HG03095 (cell line): ENCODE measurements around the gene FPR2.

Source experiments
- ATAC-seq: cut with Tn5 transposase; IDR thresholded peaks from one replicate; pipeline ENCODE4 v1.9.1; 2021; ENCODE audit warnings: moderate library complexity; ENCODE audit not compliant: unreplicated experiment

Gene FPR2

DNA sequence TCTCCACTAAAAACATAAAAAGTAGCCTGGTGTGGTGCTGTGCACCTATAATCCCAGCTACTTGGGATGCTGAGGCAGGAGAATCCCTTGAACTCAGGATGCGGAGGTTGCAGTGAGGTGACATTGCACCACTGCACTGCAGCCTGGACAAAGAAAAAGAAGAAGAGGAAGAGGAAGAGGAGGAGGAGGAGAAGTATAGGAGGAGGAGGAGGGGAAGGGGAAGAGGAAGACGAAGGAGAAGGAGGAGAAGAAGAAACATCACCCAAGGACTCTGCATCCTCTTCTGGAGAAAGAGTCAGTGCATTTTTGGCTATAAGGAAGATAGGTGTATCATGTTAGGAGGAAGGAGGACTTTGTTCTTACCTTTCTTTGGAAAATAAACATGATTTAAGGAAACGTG, 21.0 kb downstream of the FPR2 start:
- ATAC-seq: no peak

DNA sequence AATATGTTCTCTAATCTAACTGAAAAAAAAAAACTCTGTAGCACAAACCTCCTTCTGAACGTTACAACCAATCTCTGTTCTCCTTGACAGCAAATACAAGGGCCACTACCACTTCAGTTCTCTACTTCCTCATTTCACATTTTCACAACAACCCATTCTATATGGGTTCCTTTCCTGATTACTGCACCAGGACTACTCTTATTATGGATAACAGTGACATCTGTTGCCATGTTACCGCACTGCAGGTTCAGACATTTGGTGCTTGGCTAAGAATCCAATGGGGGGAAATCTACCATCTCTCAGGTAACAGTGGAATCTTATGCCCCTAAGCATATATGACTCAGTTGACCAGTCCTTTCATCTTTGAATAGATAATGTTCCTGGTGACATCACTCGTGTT, 22.4 kb downstream of the FPR2 start:
- no peak for ATAC-seq

DNA sequence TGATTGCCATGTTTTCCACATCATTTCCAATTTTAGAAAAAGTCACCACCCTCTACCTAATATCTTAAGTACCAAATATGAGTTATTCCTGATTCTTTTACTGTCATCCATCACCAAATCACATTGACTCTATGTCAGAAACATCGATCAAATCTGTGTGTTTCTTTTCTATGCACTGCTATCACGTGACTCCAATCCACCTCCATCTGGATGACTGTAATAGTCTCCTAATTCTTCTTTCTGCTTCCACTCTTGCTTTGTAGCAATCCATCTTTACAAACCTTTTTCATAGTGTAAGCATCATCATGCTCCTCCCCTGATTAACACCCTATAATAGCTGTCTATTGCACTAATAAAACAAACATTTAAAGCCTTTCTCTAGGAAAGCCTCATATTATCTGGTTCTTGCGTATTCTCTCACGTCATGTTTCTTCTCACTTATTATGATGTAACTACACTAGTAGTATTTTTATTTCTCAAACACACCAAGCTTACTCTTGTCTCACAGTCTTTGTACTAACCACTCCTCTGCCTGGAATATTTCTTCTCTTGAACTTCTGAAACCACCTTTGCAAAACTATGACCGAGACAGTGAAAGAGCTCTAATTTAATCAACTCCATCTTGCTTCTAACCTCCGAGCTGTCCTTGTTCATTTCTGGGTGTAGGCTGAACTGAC, 23.3 kb downstream of the FPR2 start:
- no peak for ATAC-seq

DNA sequence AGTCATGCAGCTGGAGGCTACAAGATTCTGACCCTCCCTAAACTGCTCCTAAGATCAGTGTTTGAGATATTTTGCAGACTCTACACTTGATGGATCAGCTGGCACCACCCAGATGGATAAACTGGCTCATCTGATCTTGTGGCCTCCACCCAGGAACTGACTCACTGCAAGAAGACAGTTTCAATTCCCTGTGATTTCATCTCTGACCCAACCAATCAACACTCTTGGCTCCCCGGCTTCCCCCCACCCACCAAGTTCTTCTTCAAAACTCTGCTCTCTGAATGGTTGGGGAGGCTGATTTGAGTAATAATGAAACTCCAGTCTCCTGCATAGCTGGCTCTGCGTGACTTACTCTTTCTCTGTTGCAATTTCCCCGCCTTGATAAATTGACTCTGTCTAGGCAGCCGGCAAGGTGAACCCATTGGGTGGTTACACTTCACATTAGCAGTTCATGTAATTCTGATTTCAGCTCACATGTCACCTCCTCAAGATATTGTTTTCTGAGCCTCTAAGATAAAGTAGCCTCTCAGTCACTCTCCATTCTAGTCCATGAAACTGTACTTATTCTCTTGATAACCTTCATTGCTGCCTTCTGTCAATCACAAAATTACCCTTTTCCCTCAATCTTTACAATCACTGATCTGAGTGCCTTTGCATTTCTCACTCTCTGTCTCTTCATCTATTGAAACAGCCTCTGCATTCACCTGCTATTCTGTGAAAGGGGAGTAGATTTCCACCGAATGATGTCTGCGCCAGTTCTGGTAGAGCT, 24.1 kb downstream of the FPR2 start:
- ATAC-seq: no peak

DNA sequence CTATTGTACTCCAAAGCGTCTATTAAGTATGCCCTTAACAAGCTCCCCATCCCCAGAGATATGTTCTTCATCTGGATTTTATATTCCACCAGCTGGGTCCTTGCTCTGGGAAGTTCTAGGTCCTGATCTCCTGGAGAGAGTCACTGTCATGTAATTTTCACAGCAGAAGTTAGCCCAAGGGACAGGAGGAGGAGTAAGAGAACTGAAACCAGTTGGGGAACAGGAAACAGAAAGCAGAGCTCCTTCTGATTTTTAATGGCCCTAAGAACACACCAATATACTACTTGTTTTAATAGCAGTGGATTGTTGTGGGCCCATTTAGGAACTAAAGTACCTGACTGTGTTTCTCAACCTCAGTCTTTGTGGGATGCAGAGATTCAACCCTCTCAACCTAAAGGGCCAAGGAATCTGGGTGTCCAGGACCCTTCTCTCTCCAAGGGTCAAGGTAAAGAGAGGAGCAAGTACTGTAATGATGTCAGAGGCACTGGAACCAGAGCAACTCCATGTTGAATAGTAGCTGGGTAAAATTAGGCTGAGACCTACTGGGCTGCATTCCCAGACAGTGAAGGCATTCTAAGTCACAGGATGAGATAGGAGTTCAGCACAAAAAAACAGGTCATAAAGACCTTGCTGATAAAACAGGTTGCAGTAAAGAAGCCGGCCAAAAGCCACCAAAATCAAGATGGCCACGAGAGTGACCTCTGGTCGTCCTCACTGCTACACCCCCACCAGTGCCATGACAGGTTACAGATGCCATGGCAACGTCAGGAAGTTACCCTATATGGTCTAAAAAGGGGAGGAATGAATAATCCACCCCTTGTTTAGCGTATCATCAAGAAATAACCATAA, 25.9 kb downstream of the FPR2 start:
- ATAC-seq: no peak

DNA sequence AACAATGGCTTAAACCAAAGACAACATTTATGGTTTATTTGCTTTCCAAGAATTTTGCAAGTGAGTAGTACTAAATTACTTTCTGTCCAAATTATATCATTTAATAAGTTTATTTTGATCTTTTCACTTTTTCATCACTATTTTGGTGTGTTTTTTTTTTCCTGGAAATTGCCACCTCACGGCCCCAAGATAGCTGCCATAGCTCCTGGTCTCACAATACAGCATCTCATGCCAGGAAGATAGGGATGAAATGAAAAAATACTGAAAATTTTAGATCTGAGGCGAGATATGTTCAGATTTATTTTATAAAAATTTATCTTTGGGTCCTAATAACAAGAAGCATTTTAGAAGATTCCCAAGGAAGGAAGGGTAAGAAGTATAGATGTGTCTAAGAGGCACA, 27.0 kb downstream of the FPR2 start:
- no peak for ATAC-seq

DNA sequence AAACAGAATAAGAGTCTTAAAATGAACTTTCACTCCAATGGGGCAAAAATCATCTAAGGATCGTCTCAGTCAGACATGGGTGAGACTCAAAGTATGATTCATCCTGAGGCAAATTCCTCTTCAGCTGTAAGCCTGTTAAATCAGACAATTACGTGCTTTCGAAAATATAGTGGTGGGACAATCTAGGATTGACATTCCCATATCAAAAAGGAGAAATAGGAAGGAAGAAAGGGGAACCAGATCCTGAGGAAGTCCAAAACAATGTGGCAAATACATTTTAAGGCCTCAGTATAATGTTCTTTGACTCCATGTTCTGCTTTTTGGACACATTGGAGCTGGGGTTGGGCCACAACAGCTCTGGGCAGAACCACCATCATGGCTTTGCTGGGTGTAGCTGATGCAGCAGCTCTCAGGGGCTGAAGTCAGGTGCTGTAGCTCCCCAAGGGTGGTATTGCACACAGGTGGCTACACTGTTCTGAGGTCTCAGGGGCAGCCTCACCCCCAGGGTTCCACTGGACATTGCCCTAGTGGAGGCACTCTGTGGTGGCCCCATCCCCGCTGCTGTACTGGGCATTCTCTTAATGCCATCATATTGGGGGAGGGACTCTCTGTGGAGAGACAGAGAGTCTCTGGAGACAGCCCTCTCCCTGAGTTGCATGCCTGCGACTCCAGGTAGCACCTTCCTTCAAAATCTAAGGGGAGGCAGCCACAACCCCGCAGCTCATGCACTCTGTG, 28.2 kb downstream of the FPR2 start:
- ATAC-seq: no peak

DNA sequence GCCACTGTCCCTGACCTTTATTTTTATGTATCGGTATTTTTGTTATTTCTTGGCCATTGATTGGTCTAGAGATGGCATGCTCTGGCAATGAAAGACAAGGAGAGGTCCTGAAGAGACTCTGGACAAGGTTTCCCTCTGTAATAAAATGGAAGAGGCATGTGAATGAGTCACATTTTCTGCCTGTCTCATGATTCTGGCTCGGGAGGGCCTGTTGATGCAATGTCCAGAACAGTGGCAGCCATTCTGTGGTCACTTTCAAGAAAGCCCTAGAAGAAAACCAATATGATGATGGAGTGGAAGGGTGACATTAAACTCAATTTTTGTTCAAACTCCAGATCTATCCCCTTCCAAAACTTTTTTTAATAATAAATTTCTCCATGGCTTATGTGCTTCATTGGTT, 32.0 kb downstream of the FPR2 start:
- ATAC-seq: no peak

DNA sequence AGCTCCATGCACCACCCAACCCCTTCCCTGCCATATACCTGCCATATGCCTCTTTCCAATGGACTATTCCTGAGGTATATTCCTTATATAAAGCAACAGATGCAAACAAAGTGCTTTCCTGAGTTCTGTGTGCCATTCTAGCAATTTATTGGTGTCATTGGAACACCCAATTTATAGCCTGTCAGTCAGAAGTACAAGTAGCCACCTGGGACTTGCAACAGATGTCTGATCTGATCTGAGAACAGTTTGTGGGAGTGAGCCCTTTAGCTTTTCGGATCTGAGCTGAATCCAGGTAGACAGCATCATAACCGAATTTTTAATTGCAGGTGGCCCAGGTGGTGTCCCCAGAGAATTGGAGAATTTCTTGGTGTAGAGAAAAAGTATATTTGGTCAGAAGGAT, 33.0 kb downstream of the FPR2 start:
- no peak for ATAC-seq

DNA sequence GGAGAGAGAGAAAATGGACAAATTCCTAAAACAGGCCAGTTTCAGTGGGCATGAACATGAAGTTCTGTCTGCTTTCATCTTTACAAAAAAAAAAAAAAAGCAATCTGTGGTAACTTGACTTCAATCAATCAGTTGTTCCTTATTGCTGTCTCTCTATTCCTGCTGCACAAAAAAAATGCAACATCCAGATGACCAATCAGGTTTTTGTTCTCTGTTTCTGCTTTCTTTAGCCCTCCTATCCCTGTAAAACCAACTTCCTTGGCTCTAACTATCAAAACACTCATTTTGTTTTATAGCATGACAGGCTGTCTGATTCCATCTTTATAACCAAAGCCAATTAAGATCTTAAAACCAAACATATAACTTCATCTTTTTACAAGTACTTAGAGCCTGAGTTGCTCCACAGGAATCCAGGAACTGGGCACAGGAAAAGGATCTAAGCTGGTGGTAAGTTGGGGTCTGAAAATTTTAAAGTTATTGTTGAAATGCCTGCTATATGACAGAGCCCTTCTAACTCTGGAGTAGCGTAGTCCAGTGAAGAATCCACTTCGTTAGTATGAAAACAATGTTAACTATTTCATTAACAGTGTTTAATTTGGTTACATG, 34.0 kb downstream of the FPR2 start, which contains the start of gene FPR3:
Gene FPR3 (plus strand): TSS at position 273 of the 606 bp plus-strand sequence. CDS start 28,592 bp downstream, outside the sequence.
- ATAC-seq: no peak

DNA sequence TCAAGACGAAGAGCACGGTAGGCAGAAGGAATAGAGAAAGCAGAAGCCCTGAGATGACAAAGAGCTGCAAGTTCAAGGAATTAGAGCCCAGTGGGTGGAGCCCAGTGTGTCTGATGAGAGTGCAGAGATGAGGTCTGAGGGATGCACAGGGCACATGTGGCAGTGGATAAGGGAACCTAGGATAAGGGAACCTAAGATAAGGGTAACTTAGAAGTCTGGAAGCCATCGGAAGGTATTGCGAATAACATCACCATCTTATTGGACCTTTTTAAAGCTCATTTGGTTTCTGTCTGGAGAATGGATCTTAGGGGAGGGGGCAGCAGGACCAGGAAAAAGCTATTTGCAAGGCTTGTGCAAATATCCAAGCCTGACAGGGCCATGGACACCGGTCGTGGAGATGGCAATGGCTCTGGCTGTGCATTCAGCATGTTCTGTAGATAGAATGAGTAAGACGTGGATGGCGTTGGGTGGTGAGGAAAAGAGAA, 35.3 kb downstream of the FPR2 start:
- no peak for ATAC-seq

DNA sequence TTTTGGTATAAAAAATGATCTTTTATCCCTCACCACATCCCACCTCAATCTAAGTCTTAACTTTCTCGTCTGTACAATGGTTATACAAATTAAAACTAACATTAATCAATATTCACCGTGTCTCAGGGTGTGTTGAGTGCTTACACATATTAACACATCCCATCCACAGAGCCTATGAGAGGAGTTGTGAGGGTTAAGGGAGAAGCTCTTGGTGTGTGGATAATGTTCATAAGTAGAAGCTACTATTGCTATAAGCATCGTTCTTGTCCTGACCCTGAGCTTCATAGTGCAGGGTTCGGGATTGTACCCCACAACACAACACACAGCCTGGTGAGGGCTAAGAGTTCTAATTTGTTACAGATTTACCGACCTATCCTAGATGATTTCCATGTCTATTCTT, 36.5 kb downstream of the FPR2 start:
- no peak for ATAC-seq

DNA sequence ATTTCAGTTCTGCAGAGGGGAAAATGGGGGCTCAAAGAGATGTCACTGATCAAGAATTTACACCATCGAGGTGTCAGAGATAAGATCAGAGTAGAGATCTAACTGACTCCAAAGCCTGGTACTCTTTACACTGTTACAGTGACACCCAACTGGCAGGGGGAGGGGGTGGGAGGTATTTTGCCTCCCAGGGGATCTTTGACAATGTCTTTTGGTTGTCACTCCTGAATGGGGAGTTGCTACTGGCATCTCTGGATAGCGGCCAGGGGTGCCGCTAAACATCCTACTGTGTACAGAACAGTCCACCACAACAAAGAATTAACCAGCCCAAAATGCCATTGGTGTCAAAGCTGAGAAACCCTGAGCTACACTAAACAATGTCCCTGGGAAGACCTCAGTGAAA, 37.1 kb downstream of the FPR2 start:
- ATAC-seq: no peak

DNA sequence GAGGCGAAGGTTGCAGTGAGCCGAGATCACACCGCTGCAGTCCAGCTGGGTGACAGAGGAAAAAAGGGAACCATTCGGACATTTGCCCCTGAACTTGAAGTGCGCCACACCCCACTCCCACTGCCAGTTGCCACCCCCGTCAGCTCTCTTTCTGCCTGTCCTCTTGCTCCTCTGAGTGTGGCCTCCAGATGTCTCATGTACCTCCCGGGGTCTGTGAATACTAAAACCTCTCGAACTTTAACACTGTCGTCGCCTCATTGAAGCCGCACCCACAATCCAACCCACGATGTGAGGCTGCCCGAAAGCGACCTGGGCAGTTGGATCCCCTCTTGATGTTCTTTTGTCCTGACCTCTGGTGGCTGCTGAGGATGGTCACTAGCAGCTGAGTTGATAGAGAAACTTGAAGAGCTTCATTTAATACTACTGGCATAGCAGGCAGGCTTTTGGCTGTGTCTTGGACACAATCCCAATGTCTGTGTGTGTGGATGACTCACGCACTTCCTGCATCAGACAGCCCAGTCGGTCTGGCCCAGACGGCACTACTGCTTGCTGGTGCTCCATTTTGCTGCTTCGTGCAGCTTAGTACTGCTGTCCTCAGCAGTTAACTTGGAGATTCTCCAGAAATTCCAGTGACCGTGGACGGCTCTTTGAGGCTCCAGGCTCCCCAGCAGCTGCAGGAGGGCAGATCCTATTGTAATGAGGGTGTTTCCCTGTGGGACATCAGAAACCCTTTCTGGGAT, 38.2 kb downstream of the FPR2 start:
- no peak for ATAC-seq

DNA sequence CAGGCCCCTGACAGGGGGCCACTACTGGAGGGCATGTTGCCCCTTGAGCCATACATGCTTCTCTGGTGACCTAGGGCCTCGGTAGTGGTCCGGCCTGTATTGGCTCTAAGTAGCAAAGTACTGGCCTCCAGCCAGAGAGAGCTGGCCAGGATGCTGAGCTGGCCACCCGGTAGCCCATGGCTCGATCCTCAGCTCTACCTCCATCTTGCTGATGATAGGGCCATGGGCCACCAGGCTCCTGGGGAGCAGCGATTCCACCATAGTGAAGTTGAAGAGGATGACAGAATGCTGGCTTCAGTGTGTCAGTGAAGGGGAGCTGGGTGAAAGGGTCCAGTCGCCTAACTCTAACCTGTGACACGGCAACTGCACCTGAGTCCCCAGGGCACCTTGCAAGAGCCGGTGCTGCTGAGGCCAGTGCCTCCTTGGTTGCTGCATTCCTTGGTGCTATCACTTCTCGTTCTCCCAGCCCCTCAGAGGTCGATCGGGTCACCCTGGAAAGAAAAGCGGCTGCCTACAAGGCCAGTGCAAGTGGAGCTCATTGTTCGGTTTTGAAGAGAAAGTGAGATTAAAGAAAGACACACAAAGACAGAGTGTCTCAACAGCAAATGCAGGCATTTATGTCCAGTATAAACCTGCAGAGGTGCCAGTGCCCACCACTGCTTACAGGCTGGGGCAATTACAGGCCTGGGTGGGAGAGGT, 38.9 kb downstream of the FPR2 start:
- no peak for ATAC-seq

DNA sequence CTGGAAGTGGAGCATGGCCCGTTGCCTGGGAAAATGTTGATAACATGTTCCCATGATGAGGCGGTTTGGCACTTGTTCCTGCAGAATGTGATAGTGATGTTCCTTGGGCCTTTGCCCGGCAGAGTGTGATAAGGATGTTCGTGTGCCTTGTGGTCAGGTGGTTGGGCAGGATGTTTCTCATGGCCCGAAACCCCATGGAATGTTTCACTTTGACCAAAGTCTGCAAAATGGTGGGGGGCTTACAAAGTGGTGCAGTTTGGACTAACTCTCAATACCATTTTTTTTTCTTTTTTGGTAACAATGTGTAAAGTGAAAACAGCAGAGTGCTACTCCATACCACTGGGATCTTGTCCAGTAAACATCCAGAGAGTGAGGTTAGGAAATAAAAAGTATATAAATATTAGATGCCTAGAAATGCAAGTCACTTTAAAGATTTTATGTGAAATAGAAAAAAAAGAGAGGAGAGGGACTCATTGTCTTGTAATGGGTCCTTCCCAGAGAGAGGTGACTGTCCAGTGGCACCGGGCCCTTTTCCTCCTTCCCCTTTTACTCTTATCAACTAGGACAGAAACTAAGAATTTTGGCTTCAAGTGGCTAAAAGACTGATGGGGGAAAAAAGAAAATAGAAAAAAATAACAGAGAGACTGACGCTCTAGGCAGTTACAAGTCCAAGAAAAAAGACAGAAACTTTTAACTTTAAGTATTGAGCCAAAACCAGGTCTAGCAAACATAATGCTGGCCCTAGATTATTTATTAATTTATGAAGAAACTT, 39.7 kb downstream of the FPR2 start:
- no peak for ATAC-seq

DNA sequence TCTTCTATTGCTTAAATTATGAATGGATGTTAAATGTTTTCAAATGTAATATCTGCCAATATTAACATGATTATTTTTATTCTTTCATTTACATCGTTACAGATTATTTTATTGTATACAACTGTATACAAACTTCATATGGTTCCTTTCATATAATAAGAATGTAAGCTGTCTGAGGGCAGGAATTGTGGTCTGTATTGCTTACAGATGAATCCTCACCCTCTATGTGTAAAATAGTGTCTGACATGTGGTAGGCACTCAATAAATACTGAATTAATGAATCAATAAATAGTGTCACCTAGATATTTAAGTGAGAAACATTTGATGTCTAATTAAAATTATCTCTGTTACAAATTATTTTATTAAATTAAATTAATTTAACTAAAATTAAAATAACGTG, 41.8 kb downstream of the FPR2 start:
- ATAC-seq: no peak

DNA sequence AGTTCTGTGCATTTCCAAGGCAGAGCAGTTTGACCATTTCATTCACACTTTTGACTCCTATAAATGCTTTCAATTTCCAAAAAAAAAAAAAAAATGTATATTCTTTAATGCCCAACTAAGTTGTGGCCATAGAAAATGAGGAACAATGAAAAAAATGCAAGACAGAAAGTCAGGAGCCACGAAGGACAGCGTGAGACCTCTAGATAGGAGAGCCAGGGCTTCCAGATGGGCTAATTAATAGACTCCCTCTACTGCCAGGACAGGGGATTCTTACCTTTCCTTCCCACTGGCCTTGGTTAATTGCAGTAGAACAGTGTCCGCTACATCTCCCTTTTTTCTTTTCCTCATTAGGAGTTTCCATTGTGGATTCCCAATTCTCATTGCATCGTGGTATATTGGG, 42.5 kb downstream of the FPR2 start:
- ATAC-seq: no peak
